ENCODE measurements around the gene GSK3A. TPM values are rescaled to one million over a fixed set of nuclear protein-coding genes. Genes with fewer than 3 reads are reported as not detected.

Gene GSK3A
- total RNA-seq, 1 donor from 2014 or later: 45.5 TPM

DNA sequence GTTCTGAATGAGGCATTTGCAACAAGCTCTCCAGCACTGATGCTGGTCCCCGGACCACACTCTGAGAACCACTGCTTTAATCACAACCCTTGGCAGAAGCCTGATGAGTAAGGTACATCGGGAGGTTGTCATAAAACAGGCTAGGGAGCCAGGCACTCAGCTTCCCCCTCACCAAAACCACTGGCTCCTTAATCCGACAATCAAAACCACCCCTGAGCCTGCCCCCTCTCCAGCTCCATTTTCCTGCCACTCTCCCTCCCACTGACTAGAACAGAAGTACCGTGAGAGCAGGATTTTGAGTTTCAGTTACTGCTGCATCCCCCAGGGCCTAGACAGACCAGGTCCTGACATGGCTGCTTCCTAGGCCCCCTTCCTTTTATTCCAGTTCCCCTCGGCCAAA, 7.2 kb downstream of the GSK3A start:
- no peaks in the 10 kb centered on the region for H3K27me3 Mint-ChIP-seq (ENCODE audit: low read depth)
- no peaks in the 10 kb centered on the region for H3K9me3 Mint-ChIP-seq
- TF ChIP-seq, protein P1, sequence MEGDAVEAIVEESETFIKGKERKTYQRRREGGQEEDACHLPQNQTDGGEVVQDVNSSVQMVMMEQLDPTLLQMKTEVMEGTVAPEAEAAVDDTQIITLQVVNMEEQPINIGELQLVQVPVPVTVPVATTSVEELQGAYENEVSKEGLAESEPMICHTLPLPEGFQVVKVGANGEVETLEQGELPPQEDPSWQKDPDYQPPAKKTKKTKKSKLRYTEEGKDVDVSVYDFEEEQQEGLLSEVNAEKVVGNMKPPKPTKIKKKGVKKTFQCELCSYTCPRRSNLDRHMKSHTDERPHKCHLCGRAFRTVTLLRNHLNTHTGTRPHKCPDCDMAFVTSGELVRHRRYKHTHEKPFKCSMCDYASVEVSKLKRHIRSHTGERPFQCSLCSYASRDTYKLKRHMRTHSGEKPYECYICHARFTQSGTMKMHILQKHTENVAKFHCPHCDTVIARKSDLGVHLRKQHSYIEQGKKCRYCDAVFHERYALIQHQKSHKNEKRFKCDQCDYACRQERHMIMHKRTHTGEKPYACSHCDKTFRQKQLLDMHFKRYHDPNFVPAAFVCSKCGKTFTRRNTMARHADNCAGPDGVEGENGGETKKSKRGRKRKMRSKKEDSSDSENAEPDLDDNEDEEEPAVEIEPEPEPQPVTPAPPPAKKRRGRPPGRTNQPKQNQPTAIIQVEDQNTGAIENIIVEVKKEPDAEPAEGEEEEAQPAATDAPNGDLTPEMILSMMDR (IDR thresholded peaks at IDR 0.05; ENCODE audit: unreplicated experiment): no peak
- DNase-seq (ENCODE audit: low spot score in 2 of 2, unreplicated experiment in 2 of 2): no peak
- H3K4me3 Mint-ChIP-seq: no peak overlapping the region
- no peaks in the 10 kb centered on the region for H3K4me1 Mint-ChIP-seq
- no peak overlapping the region for H3K27ac Mint-ChIP-seq
- peaks cover 46% of the 10 kb centered on the region for H3K36me3 Mint-ChIP-seq

DNA sequence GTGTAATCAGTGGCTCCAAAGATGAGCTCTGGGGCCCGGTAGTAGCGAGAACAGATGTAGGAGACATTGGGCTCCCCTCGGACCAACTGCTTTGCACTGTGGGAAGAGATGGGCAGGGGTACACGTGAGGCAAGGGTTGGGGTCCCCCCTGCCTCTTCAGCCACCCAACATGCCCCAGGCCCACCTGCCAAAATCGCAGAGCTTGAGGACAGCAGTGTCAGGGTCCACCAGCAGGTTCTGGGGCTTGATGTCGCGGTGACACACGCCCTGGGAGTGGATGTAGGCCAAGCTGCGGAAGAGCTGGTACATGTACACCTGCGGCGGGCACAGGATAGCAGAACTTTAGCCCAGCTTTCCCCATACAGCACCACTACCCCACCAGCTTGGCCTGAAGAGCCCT, 8.0 kb downstream of the GSK3A start:
- Mint-ChIP-seq H3K27me3 (ENCODE audit: low read depth) (no peaks in the 10 kb centered on the region), H3K4me3 (no peak overlapping the region), H3K27ac (no peak overlapping the region), H3K9me3 (no peaks in the 10 kb centered on the region), H3K4me1 (peaks cover 2% of the 10 kb centered on the region), H3K36me3 (peaks cover 48% of the 10 kb centered on the region)
- DNase-seq (ENCODE audit: low spot score in 2 of 2, unreplicated experiment in 2 of 2): no peak
- TF ChIP-seq, protein P1 (IDR thresholded peaks at IDR 0.05; ENCODE audit: unreplicated experiment): no peak

DNA sequence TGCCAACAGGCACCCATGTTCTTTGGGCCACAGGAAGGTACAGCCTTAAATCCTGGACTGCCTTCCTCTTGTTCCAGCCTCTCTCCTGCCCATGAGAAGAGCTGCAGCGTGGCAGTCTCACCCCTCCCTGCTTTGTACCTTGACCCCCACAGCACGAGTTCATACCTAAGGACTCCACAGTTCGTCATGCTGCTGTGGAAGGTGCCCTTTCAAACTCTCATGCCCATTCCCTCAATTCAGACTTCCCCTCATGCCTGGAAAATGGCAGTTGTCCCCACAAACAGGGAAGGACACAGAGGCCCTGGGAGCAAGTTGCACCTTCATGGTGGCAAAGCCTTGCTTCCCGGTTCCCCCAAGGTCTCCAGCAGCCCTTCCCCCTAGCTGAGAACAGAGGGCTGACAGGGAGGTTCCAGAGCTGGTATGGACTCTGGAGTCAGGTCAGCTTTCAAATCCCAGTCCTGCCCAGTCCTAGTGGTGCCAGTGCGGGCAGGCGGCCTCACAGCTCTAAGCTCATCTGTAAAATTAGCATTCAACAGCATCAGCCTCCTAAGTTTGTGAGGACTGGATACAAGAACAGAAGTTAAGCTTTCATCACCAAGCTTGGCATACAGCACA, 8.6 kb downstream of the GSK3A start:
- no peak for DNase-seq (ENCODE audit: low spot score in 2 of 2, unreplicated experiment in 2 of 2)
- Mint-ChIP-seq H3K4me1 (peaks cover 2% of the 10 kb centered on the region), H3K4me3 (no peak overlapping the region), H3K27me3 (ENCODE audit: low read depth) (no peaks in the 10 kb centered on the region), H3K9me3 (no peaks in the 10 kb centered on the region), H3K27ac (no peak overlapping the region), H3K36me3 (peaks cover 46% of the 10 kb centered on the region)
- TF ChIP-seq, protein P1 (IDR thresholded peaks at IDR 0.05; ENCODE audit: unreplicated experiment): no peak

DNA sequence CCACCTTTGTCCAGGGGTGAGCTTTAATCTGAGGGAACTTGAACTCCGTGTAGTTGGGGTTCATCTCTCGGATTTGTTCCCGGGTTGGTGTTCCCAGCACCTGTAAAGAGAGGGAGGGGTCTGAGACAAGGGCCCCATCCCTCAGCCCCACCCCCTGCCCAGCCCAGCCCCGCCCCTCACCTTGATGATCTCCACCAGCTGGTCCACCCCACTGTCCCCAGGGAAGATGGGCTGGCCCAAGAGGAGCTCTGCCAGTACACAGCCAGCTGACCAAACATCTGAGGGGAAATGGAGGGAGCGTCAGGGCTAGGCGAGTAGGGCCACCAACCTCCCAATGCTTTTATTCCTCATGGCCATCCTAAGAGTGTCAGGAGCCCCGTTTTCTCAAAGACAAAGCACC, 9.3 kb downstream of the GSK3A start:
- Mint-ChIP-seq H3K4me3 (no peak overlapping the region), H3K27me3 (ENCODE audit: low read depth) (no peaks in the 10 kb centered on the region), H3K36me3 (peaks cover 50% of the 10 kb centered on the region), H3K27ac (no peak overlapping the region), H3K9me3 (no peaks in the 10 kb centered on the region), H3K4me1 (peaks cover 2% of the 10 kb centered on the region)
- TF ChIP-seq, protein P1 (IDR thresholded peaks at IDR 0.05; ENCODE audit: unreplicated experiment): no peak
- no peak for DNase-seq (ENCODE audit: low spot score in 2 of 2, unreplicated experiment in 2 of 2)

DNA sequence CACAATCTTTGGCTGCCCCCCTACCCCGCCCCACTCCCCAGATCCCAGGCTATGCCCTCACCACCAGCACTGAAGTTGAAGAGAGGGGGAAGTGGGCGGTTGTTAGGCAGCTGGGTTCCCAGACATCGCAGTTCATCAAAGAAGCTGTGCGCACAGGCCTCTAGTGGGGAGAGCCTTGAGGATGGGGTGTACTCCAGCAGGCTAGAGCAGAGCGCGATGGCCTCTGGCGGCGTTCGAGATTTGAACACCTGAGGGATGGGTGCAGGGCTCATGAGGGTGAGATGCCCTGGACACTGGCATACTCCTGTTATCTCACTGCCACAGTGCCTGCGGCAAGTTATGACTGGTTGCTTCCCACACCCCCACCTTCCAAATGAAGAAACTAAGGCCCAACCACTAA, 10.0 kb downstream of the GSK3A start:
- Mint-ChIP-seq H3K27me3 (ENCODE audit: low read depth) (no peaks in the 10 kb centered on the region), H3K4me1 (peaks cover 2% of the 10 kb centered on the region), H3K36me3 (peaks cover 54% of the 10 kb centered on the region), H3K4me3 (no peak overlapping the region), H3K27ac (no peak overlapping the region), H3K9me3 (no peaks in the 10 kb centered on the region)
- no peak for DNase-seq (ENCODE audit: low spot score in 2 of 2, unreplicated experiment in 2 of 2)
- TF ChIP-seq, protein P1 (IDR thresholded peaks at IDR 0.05; ENCODE audit: unreplicated experiment): no peak

DNA sequence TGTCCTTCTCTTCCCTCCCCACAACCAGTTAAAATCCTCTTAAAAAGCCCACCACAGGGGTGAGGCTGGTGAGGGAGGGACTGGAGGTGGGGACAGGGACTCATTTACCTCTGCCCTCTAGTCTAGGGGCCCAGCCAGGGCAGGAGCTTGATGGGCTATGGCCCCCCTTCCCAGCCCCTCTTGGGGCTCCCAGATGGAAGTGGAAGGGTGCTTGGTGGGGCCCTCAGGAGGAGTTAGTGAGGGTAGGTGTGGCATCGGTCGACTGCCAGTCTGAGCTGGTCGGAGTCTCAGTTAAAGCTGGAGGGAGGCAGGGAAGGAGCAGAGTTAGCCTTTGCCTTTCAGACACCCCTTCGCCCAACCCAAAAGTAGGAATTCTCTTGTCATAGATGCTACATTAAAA, 11.8 kb downstream of the GSK3A start:
- H3K36me3 Mint-ChIP-seq: peaks cover 52% of the 10 kb centered on the region
- no peak for DNase-seq (ENCODE audit: low spot score in 2 of 2, unreplicated experiment in 2 of 2)
- TF ChIP-seq, protein P1 (IDR thresholded peaks at IDR 0.05; ENCODE audit: unreplicated experiment): no peak
- no peaks in the 10 kb centered on the region for H3K9me3 Mint-ChIP-seq
- peaks cover 2% of the 10 kb centered on the region for H3K4me1 Mint-ChIP-seq
- no peak overlapping the region for H3K4me3 Mint-ChIP-seq
- no peaks in the 10 kb centered on the region for H3K27me3 Mint-ChIP-seq (ENCODE audit: low read depth)
- H3K27ac Mint-ChIP-seq: no peak overlapping the region

Data from mesothelial cell of epicardium (in vitro differentiated cells).